Lower leg skin (tissue), 3 donors: ENCODE measurements around the gene EIF2B4.

ENCODE experiments used
- CTCF ChIP-seq, 3 donors: fragments of 450-650 bp; IDR thresholded peaks; one replicate each; pipeline ENCODE4 v1.5.1; 2016; ENCODE audit warnings: antibody characterized with exemption in 3 of 3, mild to moderate bottlenecking in 3 of 3, moderate library complexity in 2 of 3
- POLR2A ChIP-seq, 2 donors: fragments of 450-650 bp; IDR thresholded peaks; one replicate each; pipeline ENCODE4 v1.6.1; 2016 to 2017; ENCODE audit warnings: antibody characterized with exemption in 2 of 2, mild to moderate bottlenecking in 1 of 2, moderate library complexity in 1 of 2

DNA sequence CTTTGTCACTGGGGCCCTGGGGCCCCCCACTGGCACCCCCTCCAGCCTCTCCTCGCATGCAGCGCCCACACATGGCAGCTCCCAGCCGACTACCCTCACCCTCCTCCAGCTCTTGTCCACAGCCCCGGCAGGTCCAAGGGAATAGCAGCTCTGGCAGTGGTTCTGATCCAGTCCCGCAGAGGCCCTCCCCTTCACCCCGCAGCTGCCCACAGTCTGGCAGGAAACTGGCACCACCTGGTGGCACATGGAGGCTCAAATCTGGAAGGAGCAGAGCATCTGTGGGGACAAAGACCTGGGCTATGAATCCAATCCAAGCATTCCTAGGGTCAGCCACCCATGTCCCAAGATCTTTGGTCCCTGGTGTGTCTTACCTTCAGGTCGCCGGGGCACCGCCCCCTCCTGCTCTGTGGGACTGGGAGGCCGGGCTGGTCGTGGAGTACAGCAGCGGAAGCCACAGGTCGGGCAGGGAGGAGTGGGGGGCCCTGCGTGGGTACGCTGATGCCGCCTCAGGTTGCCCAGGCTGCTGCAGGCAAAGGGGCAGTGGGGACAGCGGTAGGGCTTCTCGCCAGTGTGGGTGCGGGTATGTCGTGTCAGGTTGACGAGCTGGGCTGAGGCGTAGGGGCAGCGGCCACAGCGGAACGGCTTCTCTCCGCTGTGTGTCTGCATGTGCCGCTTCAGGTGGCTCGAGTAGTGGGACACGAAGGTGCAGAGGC, 8.1 kb upstream of the EIF2B4 start:
- TF ChIP-seq POLR2A (IDR thresholded peaks at IDR 0.05) (no peak), CTCF (IDR thresholded peaks at IDR 0.05) (no peak)
